C4-2B (cell line): ENCODE data around the gene NELFB.
A peak's percentile ranks its signal among the peaks of the same experiment; 100 is the strongest.

Source experiments
- CTCF ChIP-seq: fragments of 450-650 bp; conservative IDR thresholded peaks from 2 replicates; pipeline ENCODE4 v1.5.1; 2017; ENCODE audit warnings: mild to moderate bottlenecking
- ZFX ChIP-seq: fragments of 450-650 bp; IDR thresholded peaks from 2 replicates; pipeline ENCODE4 v1.6.1; 2017

- peak; percentile 89 for TF ChIP-seq CTCF
- peak; percentile 74; the same call in 1 of the 2 replicates for TF ChIP-seq ZFX
Measured at GRCh38 chr9:137302449-137303150, 47.5 kb downstream of the NELFB start.
